Parathyroid adenoma (tissue), 2 donors: Measurements from ENCODE around the gene KCNH1.

Experiments used
- H2AFZ ChIP-seq: fragments of 300-600 bp; sonication (generic); one replicate; pipeline ENCODE4 v1.7.0; 2017; ENCODE audit warnings: antibody characterized with exemption, mild to moderate bottlenecking
- H3K27ac ChIP-seq: fragments of 300-600 bp; sonication (generic); one replicate; pipeline ENCODE4 v1.7.0; 2017
- H3K27me3 ChIP-seq: fragments of 300-600 bp; sonication (generic); one replicate; pipeline ENCODE4 v1.7.0; 2017; ENCODE audit warnings: low read length; ENCODE audit not compliant: control insufficient read depth, insufficient read depth
- H3K36me3 ChIP-seq: fragments of 300-600 bp; sonication (generic); one replicate; pipeline ENCODE4 v1.7.0; 2017; ENCODE audit warnings: low read length; ENCODE audit not compliant: control insufficient read depth, insufficient read depth
- H3K4me1 ChIP-seq: fragments of 300-600 bp; sonication (generic); one replicate; pipeline ENCODE4 v1.7.0; 2017; ENCODE audit warnings: control low read depth
- H3K4me2 ChIP-seq: fragments of 300-600 bp; sonication (generic); one replicate; pipeline ENCODE4 v1.7.0; 2017; ENCODE audit warnings: low read length
- H3K4me3 ChIP-seq: fragments of 300-600 bp; sonication (generic); one replicate; pipeline ENCODE4 v1.7.0; 2017; ENCODE audit warnings: low read depth, low read length
- H3K79me2 ChIP-seq: fragments of 300-600 bp; sonication (generic); one replicate; pipeline ENCODE4 v1.7.0; 2017; ENCODE audit warnings: control low read depth
- H3K9ac ChIP-seq: fragments of 300-600 bp; sonication (generic); one replicate; pipeline ENCODE4 v1.7.0; 2017; ENCODE audit warnings: mild to moderate bottlenecking
- H3K9me3 ChIP-seq: fragments of 300-600 bp; sonication (generic); one replicate; pipeline ENCODE4 v1.7.0; 2017; ENCODE audit warnings: low read length; ENCODE audit not compliant: control insufficient read depth
- TF ChIP-seq, protein P1 (sequence below): fragments of 300-600 bp; sonication (generic); IDR thresholded peaks from one replicate; pipeline ENCODE4 v1.7.0; 2017; ENCODE audit warnings: antibody characterized with exemption, mild to moderate bottlenecking
- donor health status: primary hyperparathyroidism.

The KCNH1 gene

GRCh38 chr1:210657806-210658205 lies 476.1 kb downstream of the KCNH1 start:
- Histone ChIP-seq H3K9ac (no peak overlapping the region), H3K27me3 (no peaks in the 10 kb centered on the region), H3K27ac (no peak overlapping the region), H3K4me1 (no peaks in the 10 kb centered on the region), H3K36me3 (no peaks in the 10 kb centered on the region), H3K4me2 (no peak overlapping the region), H3K4me3 (no peak overlapping the region), H3K79me2 (no peaks in the 10 kb centered on the region), H2AFZ (no peak overlapping the region), H3K9me3 (no peaks in the 10 kb centered on the region)
- TF ChIP-seq, protein P1, sequence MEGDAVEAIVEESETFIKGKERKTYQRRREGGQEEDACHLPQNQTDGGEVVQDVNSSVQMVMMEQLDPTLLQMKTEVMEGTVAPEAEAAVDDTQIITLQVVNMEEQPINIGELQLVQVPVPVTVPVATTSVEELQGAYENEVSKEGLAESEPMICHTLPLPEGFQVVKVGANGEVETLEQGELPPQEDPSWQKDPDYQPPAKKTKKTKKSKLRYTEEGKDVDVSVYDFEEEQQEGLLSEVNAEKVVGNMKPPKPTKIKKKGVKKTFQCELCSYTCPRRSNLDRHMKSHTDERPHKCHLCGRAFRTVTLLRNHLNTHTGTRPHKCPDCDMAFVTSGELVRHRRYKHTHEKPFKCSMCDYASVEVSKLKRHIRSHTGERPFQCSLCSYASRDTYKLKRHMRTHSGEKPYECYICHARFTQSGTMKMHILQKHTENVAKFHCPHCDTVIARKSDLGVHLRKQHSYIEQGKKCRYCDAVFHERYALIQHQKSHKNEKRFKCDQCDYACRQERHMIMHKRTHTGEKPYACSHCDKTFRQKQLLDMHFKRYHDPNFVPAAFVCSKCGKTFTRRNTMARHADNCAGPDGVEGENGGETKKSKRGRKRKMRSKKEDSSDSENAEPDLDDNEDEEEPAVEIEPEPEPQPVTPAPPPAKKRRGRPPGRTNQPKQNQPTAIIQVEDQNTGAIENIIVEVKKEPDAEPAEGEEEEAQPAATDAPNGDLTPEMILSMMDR: no peak

GRCh38 chr1:210655511-210655910 lies 478.4 kb downstream of the KCNH1 start:
- H3K9me3 ChIP-seq: no peaks in the 10 kb centered on the region
- H3K4me2 ChIP-seq: no peak overlapping the region
- H3K4me1 ChIP-seq: no peaks in the 10 kb centered on the region
- no peaks in the 10 kb centered on the region for H3K36me3 ChIP-seq
- no peak overlapping the region for H3K9ac ChIP-seq
- no peak overlapping the region for H3K27ac ChIP-seq
- TF ChIP-seq, protein P1: no peak
- H3K79me2 ChIP-seq: no peaks in the 10 kb centered on the region
- H2AFZ ChIP-seq: no peak overlapping the region
- H3K27me3 ChIP-seq: no peaks in the 10 kb centered on the region
- H3K4me3 ChIP-seq: no peak overlapping the region

DNA sequence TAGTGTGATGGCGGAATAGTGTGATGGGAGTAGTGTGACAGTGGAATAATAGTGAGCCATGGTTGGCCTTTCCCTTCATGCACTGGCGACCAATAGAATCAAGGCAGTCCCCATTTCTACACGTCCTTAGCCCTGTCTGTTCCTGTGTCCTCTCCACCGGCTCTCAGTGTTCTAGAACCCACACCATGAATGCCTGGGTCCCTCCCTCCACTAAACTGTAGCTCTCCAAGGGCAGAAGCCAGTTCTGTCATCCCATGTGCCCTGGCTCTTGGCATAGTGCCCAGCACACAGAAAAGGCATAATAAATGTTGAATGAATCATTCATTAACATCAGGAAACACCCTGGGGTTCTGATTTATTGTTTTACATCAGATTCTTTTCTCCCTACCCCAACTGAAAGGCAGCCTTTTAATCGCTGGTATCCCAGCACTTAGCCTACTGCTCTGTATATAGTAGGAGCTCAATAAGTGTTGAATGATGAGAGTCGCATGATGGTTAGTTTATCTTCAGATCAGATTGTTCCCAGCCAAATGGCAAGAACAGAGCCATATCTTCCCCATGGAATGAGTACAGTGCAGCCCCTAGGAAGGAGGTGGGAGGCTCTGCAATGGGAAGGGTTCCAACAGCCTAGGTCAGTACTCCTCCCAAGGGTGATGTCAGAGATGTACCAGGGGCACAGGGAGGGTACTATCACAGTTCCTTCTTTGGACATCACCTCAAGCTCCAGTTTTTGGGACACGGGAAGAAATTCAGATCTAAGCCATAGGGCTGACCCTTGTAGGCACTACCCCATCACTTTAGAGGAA lies 479.6 kb downstream of the KCNH1 start:
- H3K79me2 ChIP-seq: no peaks in the 10 kb centered on the region
- no peaks in the 10 kb centered on the region for H3K4me1 ChIP-seq
- H3K4me2 ChIP-seq: no peak overlapping the region
- no peaks in the 10 kb centered on the region for H3K36me3 ChIP-seq
- no peaks in the 10 kb centered on the region for H3K27me3 ChIP-seq
- no peak overlapping the region for H3K27ac ChIP-seq
- H3K9ac ChIP-seq: no peak overlapping the region
- TF ChIP-seq, protein P1: no peak
- H3K4me3 ChIP-seq: no peak overlapping the region
- no peak overlapping the region for H2AFZ ChIP-seq
- H3K9me3 ChIP-seq: no peaks in the 10 kb centered on the region

DNA sequence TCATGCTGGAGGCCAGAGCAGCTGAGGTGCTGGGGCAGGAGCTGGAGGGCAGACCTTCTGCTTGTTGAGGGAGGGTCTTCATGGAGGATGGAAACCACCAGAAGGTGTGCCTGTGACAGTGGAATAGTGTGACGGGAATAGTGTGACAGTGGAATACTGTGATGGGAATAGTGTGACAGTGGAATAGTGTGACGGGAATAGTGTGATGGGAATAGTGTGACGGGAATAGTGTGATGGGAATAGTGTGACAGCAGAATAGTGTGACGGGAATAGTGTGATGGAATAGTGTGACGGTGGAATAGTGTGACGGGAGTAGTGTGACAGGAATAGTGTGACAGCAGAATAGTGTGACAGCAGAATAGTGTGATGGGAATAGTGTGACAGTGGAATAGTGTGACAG lies 480.2 kb downstream of the KCNH1 start:
- H2AFZ ChIP-seq: no peak overlapping the region
- TF ChIP-seq, protein P1: no peak
- no peak overlapping the region for H3K27ac ChIP-seq
- H3K4me2 ChIP-seq: no peak overlapping the region
- H3K4me3 ChIP-seq: no peak overlapping the region
- H3K9ac ChIP-seq: no peak overlapping the region
- no peaks in the 10 kb centered on the region for H3K27me3 ChIP-seq
- no peaks in the 10 kb centered on the region for H3K4me1 ChIP-seq
- H3K9me3 ChIP-seq: no peaks in the 10 kb centered on the region
- no peaks in the 10 kb centered on the region for H3K36me3 ChIP-seq
- H3K79me2 ChIP-seq: no peaks in the 10 kb centered on the region
